ENCODE data around the gene GRID2.

The GRID2 gene

DNA sequence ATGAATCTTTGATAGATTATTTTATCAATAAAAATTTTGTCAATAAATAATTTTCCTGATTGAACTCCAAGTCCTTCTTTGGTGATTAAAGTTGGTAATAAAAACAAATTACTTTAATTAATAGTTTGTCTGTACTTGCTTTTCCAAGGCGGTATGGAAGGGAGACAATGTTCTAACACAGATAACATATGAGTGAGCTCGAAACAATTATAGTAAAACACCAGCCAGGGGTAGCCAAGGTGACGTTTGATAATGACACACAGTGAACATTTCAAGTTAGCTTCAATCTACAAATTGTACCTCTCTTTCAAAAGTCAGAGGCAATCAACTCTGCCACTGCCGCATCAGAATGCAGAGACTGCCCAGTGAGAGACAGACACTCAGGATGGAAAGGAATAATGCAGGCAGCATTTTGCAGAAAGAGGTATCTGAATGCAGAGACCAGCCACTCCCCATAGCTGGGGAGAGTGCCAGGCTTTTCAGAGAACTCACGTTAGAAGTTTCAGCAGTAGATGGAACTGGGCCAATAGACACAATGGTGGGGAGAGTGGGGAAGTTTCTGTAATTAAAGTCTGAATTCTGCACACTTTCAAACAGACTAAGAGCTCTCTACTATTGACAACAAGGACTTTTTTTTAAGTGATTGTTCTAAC lies 1506.7 kb downstream of the GRID2 start:
- H3K4me1 Mint-ChIP-seq, result no peaks in the 10 kb centered on the region
- no peaks in the 10 kb centered on the region for H3K27me3 Mint-ChIP-seq
- peaks cover 1% of the 10 kb centered on the region for H3K9me3 Mint-ChIP-seq
- H3K4me3 Mint-ChIP-seq, result no peak overlapping the region
- no peaks in the 10 kb centered on the region for H3K36me3 Mint-ChIP-seq (ENCODE audit: insufficient read depth)
- H3K27ac Mint-ChIP-seq (ENCODE audit: low read depth), result no peak overlapping the region
- DNase-seq (ENCODE audit: low spot score in 2 of 2), result no peak
- ATAC-seq (replicated peaks; ENCODE audit: extremely low read depth, poor library complexity, severe bottlenecking), result no peak

DNA sequence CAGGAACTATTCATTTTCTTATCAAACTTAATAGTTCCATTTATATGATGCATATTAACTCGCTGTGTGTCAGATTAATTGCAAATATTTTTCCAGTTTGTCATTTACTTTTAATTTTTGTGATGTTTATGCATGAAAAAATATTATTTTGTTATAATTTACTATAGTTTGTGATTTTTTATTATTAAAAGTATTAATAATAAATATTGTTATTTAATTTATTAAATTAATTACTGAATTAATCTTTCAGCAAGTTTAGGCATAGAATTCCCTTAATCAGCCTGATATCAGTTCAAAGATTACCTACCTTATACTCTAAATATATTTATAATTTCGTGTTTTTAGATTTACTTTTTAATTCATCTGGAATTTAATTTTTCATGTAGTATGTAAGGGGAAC lies 1509.3 kb downstream of the GRID2 start:
- Mint-ChIP-seq H3K9me3 (peaks cover 6% of the 10 kb centered on the region), H3K27me3 (no peaks in the 10 kb centered on the region), H3K27ac (ENCODE audit: low read depth) (no peak overlapping the region), H3K36me3 (ENCODE audit: insufficient read depth) (no peaks in the 10 kb centered on the region), H3K4me3 (no peak overlapping the region), H3K4me1 (no peaks in the 10 kb centered on the region)
- DNase-seq (ENCODE audit: low spot score in 2 of 2), result no peak
- no peak for ATAC-seq (replicated peaks; ENCODE audit: extremely low read depth, poor library complexity, severe bottlenecking)

DNA sequence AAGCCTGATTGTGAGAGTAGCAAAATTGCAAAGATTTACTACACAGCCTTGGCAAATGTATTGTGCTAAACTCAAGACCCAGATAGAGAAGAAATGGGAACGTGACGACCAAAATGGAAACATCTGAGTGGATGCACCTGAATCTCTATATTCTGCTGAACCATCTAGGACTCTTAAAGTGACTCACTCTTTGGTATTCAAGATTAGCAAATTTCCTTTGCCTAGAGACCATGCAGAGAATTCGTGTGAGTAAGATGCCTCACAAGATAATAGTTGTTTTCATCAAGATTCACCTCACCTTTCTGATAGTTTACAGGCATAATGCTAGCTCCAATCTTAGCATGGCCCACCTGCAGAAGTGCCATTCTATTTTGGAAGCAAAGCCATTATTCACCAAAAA lies 1510.4 kb downstream of the GRID2 start:
- H3K4me1 Mint-ChIP-seq, result no peaks in the 10 kb centered on the region
- no peak for DNase-seq (ENCODE audit: low spot score in 2 of 2)
- no peaks in the 10 kb centered on the region for H3K36me3 Mint-ChIP-seq (ENCODE audit: insufficient read depth)
- H3K4me3 Mint-ChIP-seq, result no peak overlapping the region
- H3K9me3 Mint-ChIP-seq, result peaks cover 12% of the 10 kb centered on the region
- no peaks in the 10 kb centered on the region for H3K27me3 Mint-ChIP-seq
- no peak overlapping the region for H3K27ac Mint-ChIP-seq (ENCODE audit: low read depth)
- no peak for ATAC-seq (replicated peaks; ENCODE audit: extremely low read depth, poor library complexity, severe bottlenecking)

DNA sequence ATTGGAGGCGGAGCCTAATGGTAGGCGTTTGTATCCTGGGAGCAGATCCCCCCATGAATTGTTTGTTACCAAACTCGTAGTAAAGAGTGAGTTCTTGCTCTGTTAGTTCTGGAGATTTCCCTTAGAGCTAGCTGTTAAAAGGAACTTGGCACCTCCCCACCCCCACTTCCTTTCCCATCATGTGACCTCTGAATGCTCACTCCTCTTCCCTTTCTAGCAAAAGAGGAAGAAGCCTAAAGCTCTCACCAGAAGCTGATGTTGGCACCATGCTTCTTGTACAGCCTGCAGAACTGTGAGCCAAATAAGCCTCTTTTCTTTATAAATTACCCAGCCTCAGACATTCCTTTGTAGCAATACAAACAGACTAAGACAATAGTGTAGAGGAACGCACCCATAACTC lies 1511.0 kb downstream of the GRID2 start:
- H3K27ac Mint-ChIP-seq (ENCODE audit: low read depth), result no peak overlapping the region
- ATAC-seq (replicated peaks; ENCODE audit: extremely low read depth, poor library complexity, severe bottlenecking) (no peak), DNase-seq (ENCODE audit: low spot score in 2 of 2) (no peak)
- H3K4me3 Mint-ChIP-seq, result no peak overlapping the region
- no peaks in the 10 kb centered on the region for H3K27me3 Mint-ChIP-seq
- H3K9me3 Mint-ChIP-seq, result peaks cover 13% of the 10 kb centered on the region
- peaks cover under 1% of the 10 kb centered on the region for H3K36me3 Mint-ChIP-seq (ENCODE audit: insufficient read depth)
- no peaks in the 10 kb centered on the region for H3K4me1 Mint-ChIP-seq

Measured in central memory CD8-positive, alpha-beta T cell (primary cell).